NB4 (cell line): Measurements from ENCODE around the gene COMMD1.

Experiments
- CTCF ChIP-seq: IDR thresholded peaks from one replicate; pipeline ENCODE4 v1.5.1; 2012; ENCODE audit warnings: low read depth, low read length
- MYC ChIP-seq: IDR thresholded peaks from 2 replicates; pipeline ENCODE4 v1.6.1; 2011; ENCODE audit warnings: low read depth, low read length
- POLR2A ChIP-seq: IDR thresholded peaks from 2 replicates; pipeline ENCODE4 v1.6.1; 2011; ENCODE audit warnings: mild to moderate bottlenecking; ENCODE audit not compliant: insufficient read length; ENCODE audit errors: extremely low read depth

GRCh38 chr2:61898810-61899209, 6.7 kb upstream of the COMMD1 start:
- TF ChIP-seq CTCF (peak; percentile 52), MYC (no peak), POLR2A (no peak)
